Measurements from ENCODE around the gene KAZN. TPM values are rescaled to one million over a fixed set of nuclear protein-coding genes. Genes with fewer than 3 reads are reported as not detected.

KAZN gene
- total RNA-seq, 1 donor from 2014 or later, result 4.3 TPM

DNA sequence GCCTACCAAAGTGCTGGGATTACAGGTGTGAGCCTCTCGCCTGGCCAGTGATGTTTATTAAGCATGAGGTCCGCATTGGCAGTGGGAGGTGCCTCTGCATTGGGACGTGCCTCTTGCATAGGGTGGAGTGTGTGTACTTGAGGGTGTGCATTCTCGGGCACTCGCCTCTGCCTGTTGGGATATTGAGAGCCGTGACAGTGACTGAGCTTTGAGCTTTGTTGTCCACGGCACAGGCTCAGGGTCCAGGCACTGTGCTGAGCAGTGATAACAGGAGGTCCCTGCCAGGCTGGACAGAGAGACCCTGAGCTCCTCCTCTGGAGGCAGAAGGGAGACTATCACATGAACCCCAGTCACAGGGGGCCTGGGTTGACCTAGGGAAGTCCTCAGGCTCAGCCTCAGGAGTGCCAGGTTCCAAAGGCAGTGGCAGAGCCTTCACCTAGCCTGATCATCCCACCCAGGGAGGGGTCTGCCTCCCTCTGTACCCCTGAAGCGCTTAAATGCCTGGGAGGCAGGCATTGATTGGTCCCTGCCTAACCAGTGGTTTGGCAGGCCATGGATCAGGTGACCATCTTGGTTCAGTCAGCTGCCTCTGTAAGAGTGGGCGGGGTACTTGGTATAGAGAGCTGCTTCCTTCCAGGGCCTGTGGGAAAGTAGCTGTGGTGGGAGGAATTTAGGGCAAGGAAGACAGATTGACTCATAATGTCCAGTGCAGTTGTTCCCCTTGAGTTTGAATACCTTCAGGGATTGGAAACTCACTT lies 341.2 kb downstream of the KAZN start:
- ATAC-seq, result no peak
- intact Hi-C loops (cut with DNase I), result no loop called here
- no peak for DNase-seq (ENCODE audit: missing footprints)

DNA sequence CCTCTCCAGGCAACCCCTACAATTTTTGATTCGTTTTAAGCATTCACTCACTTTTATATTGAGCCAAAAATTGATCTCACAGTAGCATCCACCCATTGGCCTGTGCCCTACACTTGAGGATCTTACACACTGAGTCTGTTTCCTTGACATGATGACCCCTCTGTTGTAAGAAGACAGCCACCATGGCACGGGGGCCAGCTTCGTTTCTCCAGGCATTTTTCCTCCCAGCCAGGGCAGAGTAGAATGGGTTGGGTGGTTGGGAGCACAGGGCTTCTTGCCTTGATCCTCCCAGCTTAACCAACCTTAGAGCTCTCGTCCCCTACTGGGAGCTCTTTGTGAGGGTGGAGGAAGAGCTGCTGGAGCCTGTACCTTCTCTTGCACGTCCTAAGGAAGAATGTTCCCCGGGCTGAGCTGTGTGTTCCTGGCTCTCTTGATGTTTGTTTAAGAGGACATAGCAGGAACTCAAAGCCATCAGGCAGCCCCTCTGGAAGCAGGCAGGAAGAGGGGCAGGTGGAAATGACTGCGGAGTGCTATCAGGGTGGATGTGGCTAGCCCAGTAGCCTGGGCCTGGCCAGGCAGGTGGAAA lies 341.9 kb downstream of the KAZN start:
- DNase-seq (ENCODE audit: missing footprints) (no peak), ATAC-seq (no peak)
- intact Hi-C loops (cut with DNase I), result no loop called here

DNA sequence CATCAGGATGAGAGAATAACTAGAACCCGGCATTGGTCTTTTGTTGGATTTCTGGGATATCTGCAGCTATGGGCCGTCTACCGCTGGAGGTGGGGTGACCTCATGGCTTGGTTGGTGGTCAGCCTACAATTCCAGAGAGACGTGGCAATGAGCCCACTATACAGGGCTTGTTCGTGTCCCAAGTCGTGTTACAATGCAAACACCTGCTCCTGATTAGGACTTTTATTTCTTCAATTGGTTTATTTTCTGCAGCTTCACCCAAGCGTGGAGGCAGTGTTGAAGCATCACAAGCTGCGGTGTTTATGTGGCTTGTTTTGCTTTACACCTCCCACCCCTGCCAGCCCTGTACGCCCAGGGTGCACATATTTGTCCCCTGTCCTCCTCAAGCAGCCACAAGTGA lies 343.4 kb downstream of the KAZN start:
- DNase-seq (ENCODE audit: missing footprints) (no peak), ATAC-seq (no peak)
- intact Hi-C loops (cut with DNase I), result no loop called here

DNA sequence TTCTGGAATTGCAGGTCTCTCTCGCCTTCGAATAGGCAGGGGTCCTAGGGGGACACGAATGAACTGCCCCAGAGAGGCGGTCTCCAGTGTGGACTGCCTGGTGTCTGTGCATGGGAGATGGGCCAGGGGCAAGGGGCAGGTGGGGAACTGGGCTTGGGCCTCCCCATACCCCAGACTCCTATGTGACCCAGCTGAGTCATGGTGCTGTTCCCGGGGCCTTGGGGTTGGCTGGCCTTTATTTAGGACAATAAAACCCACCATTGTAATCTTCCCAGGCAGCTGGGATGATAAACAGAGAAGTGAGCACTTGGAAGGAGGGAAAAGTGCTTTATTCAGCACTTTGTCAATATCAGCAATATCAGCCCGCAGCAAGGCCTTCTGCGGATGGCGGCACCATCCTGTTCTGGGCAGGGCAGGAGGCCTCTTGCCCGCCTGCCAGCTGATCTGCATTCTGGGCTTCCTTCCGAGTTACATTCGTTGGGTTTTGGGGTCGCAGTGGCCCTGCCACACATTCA lies 346.0 kb downstream of the KAZN start:
- intact Hi-C loops (cut with DNase I), result no loop called here
- ATAC-seq (no peak), DNase-seq (ENCODE audit: missing footprints) (no peak)

DNA sequence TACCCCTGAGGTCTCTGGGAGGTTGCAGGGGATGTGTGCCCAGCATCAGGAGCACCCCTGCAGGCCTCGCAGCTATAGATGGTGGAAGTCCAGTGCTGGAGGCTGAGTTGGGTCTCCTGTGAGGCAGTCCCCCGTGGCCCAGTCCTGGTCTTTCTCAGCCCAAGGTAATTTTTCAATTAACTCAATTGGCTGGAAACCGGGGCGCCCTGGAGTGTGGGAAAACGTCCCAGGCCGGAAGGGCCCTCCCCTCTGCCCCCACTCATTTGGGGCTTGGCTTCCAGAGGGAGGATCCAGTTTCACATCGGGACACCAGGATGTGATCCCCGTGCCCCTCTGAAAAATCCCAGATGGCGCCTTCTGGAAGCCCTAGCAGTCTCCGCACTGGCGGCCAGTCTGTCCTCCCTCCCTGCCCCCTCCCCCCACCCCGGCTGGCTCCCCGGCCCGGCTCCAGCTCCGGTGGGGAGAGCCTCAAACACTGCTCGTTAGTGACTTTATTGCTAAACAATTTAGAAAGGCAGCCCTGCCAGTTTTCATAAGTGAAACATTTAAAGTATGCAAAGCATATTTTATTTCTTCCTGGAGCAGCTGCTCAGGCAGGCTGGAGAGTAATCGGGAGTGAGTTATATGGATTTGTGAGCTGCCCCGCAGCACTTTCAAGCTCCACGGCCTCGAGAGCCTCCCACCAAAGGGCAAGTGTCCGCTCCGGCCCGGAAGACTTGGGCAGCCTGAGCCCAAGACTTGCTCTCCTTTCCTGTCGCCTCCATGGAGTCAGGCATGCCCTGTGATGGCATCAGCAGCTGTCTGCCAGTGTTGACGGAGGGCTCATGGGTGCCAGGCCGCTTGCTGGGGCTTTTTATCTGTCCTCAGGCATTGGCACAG lies 346.9 kb downstream of the KAZN start:
- DNase-seq (ENCODE audit: missing footprints) (no peak), ATAC-seq (peak; percentile 80)
- intact Hi-C loops (cut with DNase I), result no loop called here

DNA sequence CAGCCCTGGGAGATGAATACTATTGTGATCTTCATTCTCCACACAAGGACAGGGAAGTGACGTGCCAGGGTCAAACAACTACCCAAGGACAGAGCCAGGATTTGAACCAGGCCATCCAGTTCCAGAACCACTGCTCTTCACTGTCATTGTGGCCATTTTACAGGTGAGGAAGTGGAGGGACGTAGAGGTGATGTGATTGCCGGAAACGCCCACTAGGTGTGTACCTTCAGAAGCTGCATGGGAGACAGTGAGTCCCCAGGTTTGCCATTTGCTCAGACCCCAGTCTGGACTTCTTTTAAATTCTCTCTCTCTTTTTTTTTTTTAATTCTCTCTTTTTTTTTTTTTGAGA lies 347.5 kb downstream of the KAZN start:
- ATAC-seq (peak; percentile 16), DNase-seq (ENCODE audit: missing footprints) (no peak)

DNA sequence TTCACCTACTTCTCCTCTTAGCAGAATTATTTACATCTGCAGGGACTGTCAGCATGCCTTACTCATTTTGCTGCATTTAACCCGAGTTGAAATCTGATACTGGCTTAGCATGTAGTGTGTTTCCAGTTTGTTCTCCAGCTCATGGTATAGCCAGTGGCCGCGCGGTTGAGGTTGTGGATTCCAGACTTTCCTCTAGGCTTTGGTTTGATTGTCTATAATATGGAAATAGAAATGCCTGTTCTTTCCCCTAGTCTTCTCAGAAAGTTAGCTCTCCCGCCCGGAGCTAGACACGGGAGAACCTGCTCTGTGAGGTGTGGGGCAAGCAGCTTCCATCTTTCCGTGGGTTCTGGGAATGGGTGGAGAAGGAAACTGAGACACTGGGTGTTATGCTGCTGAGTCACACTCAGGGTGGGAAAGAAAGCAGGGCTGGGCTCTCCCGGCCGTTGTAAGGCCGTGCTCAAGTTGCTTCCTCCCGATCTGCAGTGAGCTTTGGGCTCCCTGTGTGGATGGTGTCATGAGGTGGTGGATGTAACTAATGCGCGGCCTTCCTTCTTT lies 348.3 kb downstream of the KAZN start:
- DNase-seq (ENCODE audit: missing footprints) (no peak), ATAC-seq (no peak)
- intact Hi-C loops (cut with DNase I), result no loop called here

More for the DNA sequence above, 347.5 kb downstream of the KAZN start:
- intact Hi-C loops (cut with DNase I), result no loop called here

DNA sequence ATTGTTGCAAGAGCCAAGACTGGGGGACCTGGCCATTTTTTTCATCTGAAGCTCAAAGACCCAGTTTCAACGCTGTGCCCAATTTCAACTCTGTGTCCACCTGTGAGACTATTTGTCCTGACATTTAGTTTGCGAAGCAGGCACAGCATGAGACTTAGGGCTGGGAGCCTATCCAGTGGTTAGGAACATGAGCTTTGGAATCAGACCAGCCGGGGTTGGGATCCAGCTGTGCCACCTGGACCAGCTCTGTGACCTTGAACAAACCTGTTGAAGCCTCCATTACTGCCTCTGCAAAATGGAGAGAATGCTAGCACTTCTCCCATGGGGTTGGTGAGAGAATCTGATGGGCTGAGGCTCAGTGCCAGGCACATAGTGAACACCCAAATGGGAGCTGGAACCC lies 348.9 kb downstream of the KAZN start:
- no peak for DNase-seq (ENCODE audit: missing footprints)
- intact Hi-C loops (cut with DNase I), result no loop called here
- ATAC-seq, result no peak

DNA sequence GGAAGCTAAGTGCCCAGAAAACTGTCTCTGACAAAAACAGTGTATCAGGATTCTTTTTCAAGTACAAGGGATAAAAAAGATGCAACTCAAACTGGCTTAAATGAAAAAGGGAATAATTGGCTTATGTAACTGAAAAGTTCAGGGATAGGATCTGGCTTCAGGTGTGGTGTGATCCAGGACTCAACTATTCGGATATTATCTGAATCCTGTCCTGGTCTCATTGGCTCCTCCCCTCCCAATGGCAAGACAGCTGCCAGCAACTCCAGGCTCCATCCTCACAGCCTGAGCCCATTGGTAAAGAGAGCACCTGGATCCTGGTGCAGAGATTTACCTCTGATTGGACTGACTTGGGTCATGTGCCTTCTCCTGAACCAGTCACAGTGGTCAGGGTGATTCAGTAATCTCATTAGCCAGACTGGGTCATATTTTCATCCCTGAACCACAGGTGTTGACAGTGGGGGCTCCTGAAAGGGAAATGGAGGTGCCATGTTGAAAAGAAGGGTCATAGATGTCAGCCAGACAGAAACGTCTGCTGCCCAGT lies 349.7 kb downstream of the KAZN start:
- DNase-seq (ENCODE audit: missing footprints), result no peak
- ATAC-seq, result no peak
- intact Hi-C loops (cut with DNase I), result no loop called here

DNA sequence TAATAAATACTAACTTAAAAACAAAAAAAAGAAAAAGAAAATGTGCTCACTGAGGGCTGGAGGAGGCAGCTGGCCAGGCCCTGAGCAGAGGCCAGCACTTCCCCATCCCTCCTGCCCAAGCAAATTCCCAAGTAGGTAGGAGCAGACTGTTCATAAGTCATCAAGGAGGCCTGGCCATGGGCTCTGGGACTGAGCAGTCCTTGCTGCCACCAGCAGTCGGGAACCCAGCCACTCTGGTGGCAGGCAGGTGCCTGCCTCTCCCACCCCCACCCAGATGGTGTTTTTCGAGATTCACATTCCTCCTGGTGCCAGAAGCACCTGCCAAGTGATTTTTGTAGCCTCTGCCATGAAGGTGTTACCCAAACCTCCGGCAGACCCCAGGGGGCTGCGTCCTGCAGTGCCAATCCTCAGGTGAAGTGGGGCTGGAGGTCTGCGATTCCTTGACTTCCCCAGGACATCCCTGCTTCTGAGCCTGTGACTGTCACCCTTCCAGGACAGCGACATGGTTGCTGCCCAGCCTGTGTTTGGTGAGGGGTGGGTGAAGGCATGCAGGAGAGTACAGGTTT lies 350.9 kb downstream of the KAZN start:
- ATAC-seq (no peak), DNase-seq (ENCODE audit: missing footprints) (no peak)
- intact Hi-C loops (cut with DNase I), result no loop called here

DNA sequence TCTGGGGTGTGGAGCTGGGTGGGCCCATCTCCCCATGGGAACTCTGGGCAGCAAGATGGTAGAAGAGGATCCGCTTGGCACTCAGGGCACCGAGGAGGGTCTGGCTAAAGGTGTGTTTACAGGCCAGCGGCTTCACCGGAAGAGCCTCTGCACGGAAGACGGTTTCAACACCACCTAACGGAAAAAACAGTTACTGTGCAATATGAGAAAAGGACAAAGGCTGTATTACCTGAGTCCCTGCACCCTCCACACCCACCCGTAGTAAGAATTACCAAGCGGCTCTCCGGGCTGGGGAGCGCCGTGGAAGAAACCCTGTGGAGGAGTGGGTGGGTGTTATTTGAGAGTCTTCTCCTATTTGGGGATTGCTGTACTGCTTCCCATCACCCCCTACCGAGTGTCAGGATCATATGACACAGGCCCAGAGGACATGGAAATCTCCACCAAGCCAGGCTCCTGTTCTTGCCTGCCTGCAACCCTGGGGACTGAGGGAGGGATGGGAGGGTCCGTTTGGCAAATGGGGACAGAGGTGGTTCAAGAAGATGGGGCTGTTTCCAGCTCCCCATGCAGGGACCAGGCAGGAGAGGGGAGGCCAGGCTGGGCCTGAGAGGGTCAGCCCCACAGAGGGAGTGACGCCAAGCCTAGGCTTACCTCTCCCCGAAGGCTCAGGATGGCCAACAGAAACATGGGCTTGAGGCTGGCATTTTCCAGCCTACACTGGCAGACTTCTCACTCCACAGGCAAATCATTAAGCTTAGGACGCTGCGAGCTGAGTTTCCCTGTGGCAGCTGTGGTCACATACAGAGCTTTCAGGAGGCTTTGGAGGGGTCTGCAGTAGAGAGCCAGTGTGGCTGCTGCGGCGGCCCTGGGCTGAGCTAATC lies 351.6 kb downstream of the KAZN start:
- no peak for DNase-seq (ENCODE audit: missing footprints)
- intact Hi-C loops (cut with DNase I), result no loop called here
- ATAC-seq, result no peak

DNA sequence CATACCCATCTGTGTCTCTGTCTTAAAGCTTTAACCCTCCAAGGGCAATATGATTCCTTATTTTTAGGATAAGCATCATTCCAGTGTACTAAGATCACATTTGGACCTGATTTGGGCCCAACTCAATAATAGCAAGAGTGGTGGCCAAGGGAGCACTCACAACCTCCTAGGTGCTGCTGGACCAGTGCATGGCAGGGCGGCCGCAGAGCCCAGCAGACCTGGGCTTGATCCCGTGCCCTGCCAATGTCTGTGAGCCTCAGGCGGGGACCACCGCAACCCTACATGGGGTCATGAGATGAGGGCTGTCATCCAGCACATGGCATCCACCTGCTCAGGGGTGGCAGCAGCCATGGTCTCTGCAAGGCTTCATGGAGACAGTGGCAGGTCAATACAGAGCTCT lies 353.3 kb downstream of the KAZN start:
- intact Hi-C loops (cut with DNase I), result no loop called here
- no peak for ATAC-seq

DNA sequence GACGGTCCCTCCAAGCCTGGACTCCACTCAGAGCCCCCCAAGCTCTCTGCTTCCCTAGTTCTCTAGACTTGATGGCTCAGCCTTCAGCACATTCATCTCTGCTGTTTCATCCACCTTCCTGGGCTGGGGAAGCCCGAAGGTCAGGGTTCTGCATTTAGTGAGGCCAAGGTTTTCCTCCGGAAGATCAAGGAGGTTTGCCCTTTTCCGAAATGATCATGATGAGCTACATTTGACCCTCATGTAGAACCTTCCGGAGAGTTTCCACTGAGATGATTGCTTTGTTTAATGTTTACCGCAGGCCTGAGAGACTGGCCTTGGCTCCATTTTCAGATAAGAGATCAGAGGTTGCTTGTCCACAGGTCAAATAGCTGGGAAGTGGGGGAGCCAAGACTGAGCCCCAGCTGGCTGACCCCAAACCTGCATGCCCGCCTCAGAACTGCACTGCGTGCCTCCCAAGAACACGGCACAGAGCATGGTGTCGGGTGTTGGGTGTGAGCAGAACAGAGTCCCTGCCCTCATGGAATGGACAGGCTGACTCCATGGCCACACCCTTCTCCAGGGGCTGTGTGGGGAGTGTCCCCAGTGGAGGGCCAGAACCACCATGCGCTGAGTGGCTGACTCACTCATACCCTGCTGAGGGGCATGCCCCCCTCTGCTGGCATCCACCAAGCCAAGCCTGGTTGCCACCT lies 354.3 kb downstream of the KAZN start:
- ATAC-seq (no peak), DNase-seq (ENCODE audit: missing footprints) (no peak)
- intact Hi-C loops (cut with DNase I), result no loop called here

More for the DNA sequence above, 353.3 kb downstream of the KAZN start:
- no peak for DNase-seq (ENCODE audit: missing footprints)

DNA sequence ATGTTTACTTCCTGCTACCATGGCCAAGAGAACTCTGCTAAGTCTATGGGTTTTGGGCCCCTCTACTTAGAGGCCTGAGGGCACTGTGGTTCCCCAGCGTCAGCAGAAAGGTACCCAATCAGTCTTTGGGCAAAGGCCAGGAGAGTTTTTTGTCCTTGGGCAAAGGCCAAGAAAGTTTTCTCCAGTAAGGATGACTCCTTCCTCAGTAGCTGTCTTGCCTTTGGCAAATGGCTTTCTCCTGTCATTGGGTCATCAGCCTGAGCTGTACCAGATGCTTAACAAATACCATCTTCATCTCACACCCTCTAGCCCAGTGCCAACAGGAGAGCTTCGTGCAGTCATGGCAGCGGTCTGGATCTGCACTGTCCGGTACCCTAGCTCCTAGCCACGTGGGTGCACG lies 355.7 kb downstream of the KAZN start:
- ATAC-seq, result no peak
- no peak for DNase-seq (ENCODE audit: missing footprints)
- intact Hi-C loops (cut with DNase I), result no loop called here

DNA sequence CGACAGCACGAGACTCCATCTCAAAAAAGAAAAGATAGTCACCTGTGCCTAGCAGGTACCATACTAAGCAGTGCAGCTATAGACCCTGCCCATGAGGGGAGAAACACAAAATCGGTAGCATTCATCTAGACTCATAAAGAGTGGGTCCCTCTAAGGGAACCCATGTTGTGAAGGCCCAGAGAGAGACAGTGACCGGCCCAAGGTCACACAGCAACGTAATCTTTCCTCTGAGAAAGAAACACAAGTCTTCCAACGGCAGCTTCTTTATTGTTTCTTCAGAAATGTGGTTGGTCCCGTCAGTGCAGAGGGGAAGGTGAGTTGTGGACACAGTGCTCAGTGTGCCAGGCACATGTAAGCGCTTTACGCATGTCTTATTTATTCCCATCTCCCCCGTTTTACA lies 356.4 kb downstream of the KAZN start:
- DNase-seq (ENCODE audit: missing footprints) (no peak), ATAC-seq (no peak)
- intact Hi-C loops (cut with DNase I), result no loop called here

DNA sequence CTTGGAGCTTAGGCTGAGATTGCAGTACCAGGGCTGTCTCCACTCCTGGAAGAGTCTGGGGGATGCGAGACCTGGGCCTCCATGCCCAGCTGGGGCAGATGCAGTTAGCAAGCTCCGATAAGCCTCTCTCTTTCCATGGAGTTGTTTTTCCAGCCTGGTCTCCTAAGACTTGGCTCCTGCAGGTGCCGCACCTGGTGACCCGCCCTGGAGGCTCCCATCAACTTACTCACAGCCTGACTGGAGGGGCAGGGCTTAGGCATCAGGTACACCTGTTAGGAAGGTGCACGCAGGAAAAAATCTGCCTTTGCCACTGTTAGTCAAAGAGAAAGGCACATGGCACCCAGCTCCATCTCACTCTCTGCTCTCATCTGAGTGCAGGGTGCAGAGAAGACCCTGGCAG lies 356.9 kb downstream of the KAZN start:
- ATAC-seq, result no peak
- no peak for DNase-seq (ENCODE audit: missing footprints)
- intact Hi-C loops (cut with DNase I), result no loop called here

DNA sequence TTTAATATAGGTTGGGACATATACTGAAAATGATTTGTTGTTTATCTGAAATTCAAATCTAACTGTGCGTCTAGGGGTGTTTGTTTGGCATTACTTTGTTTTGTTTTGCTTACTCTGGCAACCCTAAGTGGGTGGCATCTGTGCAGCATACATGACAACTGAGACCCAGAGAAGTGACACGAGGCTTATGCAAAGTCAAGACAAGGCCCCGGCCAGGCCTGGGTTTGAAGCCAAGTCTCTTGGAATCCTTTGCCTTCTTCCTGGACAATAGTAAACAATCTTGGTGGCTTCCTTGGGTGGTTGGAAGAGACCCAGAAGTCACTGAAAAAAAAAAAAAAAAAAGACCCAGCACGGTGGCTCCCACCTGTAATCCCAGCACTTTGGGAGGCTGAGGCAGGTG lies 357.5 kb downstream of the KAZN start:
- ATAC-seq, result no peak
- no peak for DNase-seq (ENCODE audit: missing footprints)
- intact Hi-C loops (cut with DNase I), result no loop called here
